Measurements from ENCODE around the gene POLA2. TPM values are rescaled to one million over a fixed set of nuclear protein-coding genes. Genes with fewer than 3 reads are reported as not detected.

The POLA2 gene
- polyA plus RNA-seq (13.8 to 21.5 TPM (median 20.9 TPM) in 3 replicates), polyA minus RNA-seq (14.2 to 23.6 TPM (median 23.1 TPM) in 3 replicates)
- polyA plus RNA-seq (2011; ENCODE audit: low read depth) = 1.2 TPM
- 7.3 and 15.7 TPM in 2 replicates for polyA plus RNA-seq (2011; cell fraction: cytosol; rRNA removed)
- polyA plus RNA-seq (2011; cell fraction: nucleus; rRNA removed) = 16.6 and 17.0 TPM in 2 replicates
- polyA plus RNA-seq (2012; ENCODE audit: low replicate concordance) = 3.2 and 9.5 TPM in 2 replicates
- polyA minus RNA-seq (2011; cell fraction: cytosol; rRNA and poly(A)+ RNA removed) = 5.9 TPM
- 3.6 and 9.2 TPM in 2 replicates for polyA minus RNA-seq (2011; cell fraction: nucleus; rRNA and poly(A)+ RNA removed)

- Histone ChIP-seq H3K27ac (ENCODE audit: control insufficient read depth, insufficient read depth, low read length) (peak within 1 kb of the TSS; percentile 88), H3K27me3 (ENCODE audit: control insufficient read depth, extremely low read depth, insufficient read depth, low read length) (no peaks in the 10 kb centered on the region), H3K9me1 (ENCODE audit: control insufficient read depth, extremely low read depth, insufficient read depth, low read length) (no peaks in the 10 kb centered on the region), H2AFZ (ENCODE audit: control insufficient read depth, low read length) (peak within 1 kb of the TSS; percentile 91), H3K9me3 (ENCODE audit: control insufficient read depth, low read depth, low read length) (no peaks in the 10 kb centered on the region), H3K79me2 (ENCODE audit: control insufficient read depth, insufficient read depth, low read length) (peaks cover 22% of the 10 kb centered on the region), H3K4me1 (ENCODE audit: control insufficient read depth, extremely low read depth, insufficient read depth, low read length) (peaks cover 13% of the 10 kb centered on the region), H3K9ac (ENCODE audit: control insufficient read depth, extremely low read depth, insufficient read depth, low read length) (peak within 1 kb of the TSS; percentile 94), H3K4me3 (ENCODE audit: control insufficient read depth in 2 of 3, extremely low read depth in 1 of 3, insufficient read depth in 2 of 3, low read depth in 1 of 3, low read length in 3 of 3) (peak within 1 kb of the TSS; percentile 64 to 86 (median 73)), H3K36me3 (ENCODE audit: control insufficient read depth in 2 of 2, extremely low read depth in 1 of 2, insufficient read depth in 2 of 2, low read length in 2 of 2) (peaks cover 0 to 2% of the 10 kb centered on the region in 2 experiments), H4K20me1 (ENCODE audit: control insufficient read depth, extremely low read depth, insufficient read depth, low read length) (no peaks in the 10 kb centered on the region), H3K4me2 (ENCODE audit: control insufficient read depth, extremely low read depth, insufficient read depth, low read depth, low read length) (peak within 1 kb of the TSS; percentile 97)
- FAIRE-seq = peak; percentile 79
- DNase-seq (ENCODE audit: low read depth, low spot score) = peak; percentile 87
- dilution Hi-C loops (cut with MboI; ENCODE audit: extremely low pct_ligation_motif_present, low sequenced_read_pairs) = no loop called here
- TF ChIP-seq EZH2 (IDR thresholded peaks at IDR 0.05; ENCODE audit: low read length) (no peak), CTCF (optimal IDR thresholded peaks at IDR 0.05 in 1 of 3, IDR thresholded peaks at IDR 0.05 in 1 of 3, conservative IDR thresholded peaks at IDR 0.05 in 1 of 3; ENCODE audit: extremely low read depth in 1 of 3, insufficient read depth in 2 of 3, low read length in 3 of 3) (peak in 1 of 3 experiments; percentile 15)
Measured at GRCh38 chr11:65261591-65262380, at the start of gene POLA2. TSS of gene POLA2 (plus strand) at chr11:65261962. CDS start at chr11:65262293, 331 bp downstream.

GRCh38 chr11:65212226-65212801, 49.4 kb upstream of the POLA2 start:
- Histone ChIP-seq H3K4me3 (ENCODE audit: control insufficient read depth in 2 of 3, extremely low read depth in 1 of 3, insufficient read depth in 2 of 3, low read depth in 1 of 3, low read length in 3 of 3) (no peak overlapping the region), H3K36me3 (ENCODE audit: control insufficient read depth in 2 of 2, extremely low read depth in 1 of 2, insufficient read depth in 2 of 2, low read length in 2 of 2) (peaks cover 38 to 42% of the 10 kb centered on the region in 2 experiments), H3K4me1 (ENCODE audit: control insufficient read depth, extremely low read depth, insufficient read depth, low read length) (no peaks in the 10 kb centered on the region), H3K9me3 (ENCODE audit: control insufficient read depth, low read depth, low read length) (no peaks in the 10 kb centered on the region), H3K27ac (ENCODE audit: control insufficient read depth, insufficient read depth, low read length) (no peak overlapping the region), H3K9me1 (ENCODE audit: control insufficient read depth, extremely low read depth, insufficient read depth, low read length) (no peaks in the 10 kb centered on the region), H3K27me3 (ENCODE audit: control insufficient read depth, extremely low read depth, insufficient read depth, low read length) (no peaks in the 10 kb centered on the region), H2AFZ (ENCODE audit: control insufficient read depth, low read length) (no peak overlapping the region), H3K4me2 (ENCODE audit: control insufficient read depth, extremely low read depth, insufficient read depth, low read depth, low read length) (no peak overlapping the region), H3K9ac (ENCODE audit: control insufficient read depth, extremely low read depth, insufficient read depth, low read length) (no peak overlapping the region), H4K20me1 (ENCODE audit: control insufficient read depth, extremely low read depth, insufficient read depth, low read length) (no peaks in the 10 kb centered on the region), H3K79me2 (ENCODE audit: control insufficient read depth, insufficient read depth, low read length) (no peaks in the 10 kb centered on the region)
- no peak for FAIRE-seq
- dilution Hi-C loops (cut with MboI; ENCODE audit: extremely low pct_ligation_motif_present, low sequenced_read_pairs) = no loop called here
- TF ChIP-seq CTCF (optimal IDR thresholded peaks at IDR 0.05 in 1 of 3, IDR thresholded peaks at IDR 0.05 in 1 of 3, conservative IDR thresholded peaks at IDR 0.05 in 1 of 3; ENCODE audit: extremely low read depth in 1 of 3, insufficient read depth in 2 of 3, low read length in 3 of 3) = no peak
- no peak for TF ChIP-seq EZH2 (IDR thresholded peaks at IDR 0.05; ENCODE audit: low read length)
- no peak for DNase-seq (ENCODE audit: low read depth, low spot score)

Data from keratinocyte (primary cell).